HG02840 (cell line): ENCODE data around the gene PRMT5.

Source experiments
- ATAC-seq: cut with Tn5 transposase; IDR thresholded peaks from one replicate; pipeline ENCODE4 v1.9.1; 2021; ENCODE audit warnings: mild to moderate bottlenecking, moderate library complexity, moderate number of reproducible peaks; ENCODE audit not compliant: unreplicated experiment, low FRiP score

PRMT5 gene

GRCh38 chr14:22878271-22879246 is 50.6 kb downstream of the PRMT5 start:
- no peak for ATAC-seq

GRCh38 chr14:22877000-22877501 is 52.1 kb downstream of the PRMT5 start:
- no peak for ATAC-seq

GRCh38 chr14:22875748-22876319 is 53.3 kb downstream of the PRMT5 start:
- no peak for ATAC-seq

- no peak for ATAC-seq
These were observed 54.0 kb downstream of the PRMT5 start for GRCh38 chr14:22875003-22875747.

GRCh38 chr14:22872833-22873520 is 56.2 kb downstream of the PRMT5 start:
- no peak for ATAC-seq

- peak; percentile 30 for ATAC-seq
These were observed 56.9 kb downstream of the PRMT5 start for GRCh38 chr14:22872033-22872832.

- peak; percentile 74 for ATAC-seq
These were observed 57.7 kb downstream of the PRMT5 start, which contains the start of gene LRP10 for GRCh38 chr14:22871224-22872032. Gene LRP10 (plus strand): TSS chr14:22871740. CDS start chr14:22872304, 564 bp downstream.

- peak; percentile 27 for ATAC-seq
These were observed 58.4 kb downstream of the PRMT5 start for GRCh38 chr14:22870811-22871223.
